Measurements from ENCODE around the gene IDI1.

The IDI1 gene

GRCh38 chr10:992871-993270 lies 56.0 kb downstream of the IDI1 start:
- DNase-seq (ENCODE audit: low spot score): no peak

DNA sequence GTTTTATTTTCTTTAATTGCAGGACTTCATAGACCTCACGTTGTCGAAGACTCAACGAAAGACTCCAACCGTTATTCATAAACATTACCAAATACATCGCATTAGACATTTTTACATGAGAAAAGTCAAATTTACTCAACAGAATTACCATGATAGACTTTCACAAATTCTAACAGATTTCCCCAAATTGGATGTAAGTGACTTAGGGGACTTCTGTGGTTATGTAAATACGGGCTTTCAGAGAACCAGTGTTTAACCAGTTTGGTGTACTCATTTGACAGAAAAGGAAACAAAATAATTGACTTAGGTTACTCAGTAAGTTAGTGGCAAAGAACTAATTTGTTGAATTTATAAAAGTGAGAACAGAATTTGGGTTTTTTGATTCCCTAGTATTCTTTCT lies 56.5 kb downstream of the IDI1 start:
- no peak for DNase-seq (ENCODE audit: low spot score)

GRCh38 chr10:990808-991207 lies 58.1 kb downstream of the IDI1 start:
- no peak for DNase-seq (ENCODE audit: low spot score)

Data from AG08396 (cell line).